Neuronal stem cell (in vitro differentiated cells): Measurements from ENCODE around the gene SSUH2.
"Not testable (repeated sequence)": the region's sequence is repeated elsewhere in the genome, so short reads cannot be mapped to it uniquely, and the experiment has no call there.

Source experiments
- DNase-seq: peaks from one replicate; pipeline ENCODE4 v3.0.0-alpha.2; 2013; ENCODE audit warnings: low spot score
- H2AFZ ChIP-seq: one replicate; pipeline ENCODE4 v1.6.1; 2013; ENCODE audit warnings: mild to moderate bottlenecking, low read length, inconsistent platforms
- H2AK5ac ChIP-seq: 2 replicates; pipeline ENCODE4 v1.6.1; 2013; ENCODE audit warnings: low read depth, mild to moderate bottlenecking, inconsistent platforms, low read length, moderate library complexity, mixed read lengths
- H2BK120ac ChIP-seq: 2 replicates; pipeline ENCODE4 v1.6.1; 2013; ENCODE audit warnings: low read depth, mild to moderate bottlenecking, inconsistent platforms, low read length, moderate library complexity, mixed read lengths
- H2BK12ac ChIP-seq: one replicate; pipeline ENCODE4 v1.6.1; 2013; ENCODE audit warnings: low read length, inconsistent platforms
- H2BK15ac ChIP-seq: 2 replicates; pipeline ENCODE4 v1.6.1; 2013; ENCODE audit warnings: mild to moderate bottlenecking, low read length, inconsistent platforms, mixed read lengths
- H2BK5ac ChIP-seq: one replicate; pipeline ENCODE4 v1.6.1; 2013; ENCODE audit warnings: inconsistent platforms, mild to moderate bottlenecking, low read length, moderate library complexity
- H3K14ac ChIP-seq: one replicate; pipeline ENCODE4 v1.6.1; 2013; ENCODE audit warnings: low read length, inconsistent platforms
- H3K18ac ChIP-seq: 2 replicates; pipeline ENCODE4 v1.6.1; 2013; ENCODE audit warnings: low read length, inconsistent platforms
- H3K23ac ChIP-seq: 2 replicates; pipeline ENCODE4 v1.6.1; 2013; ENCODE audit warnings: low read depth, mild to moderate bottlenecking, mixed read lengths, low read length, inconsistent platforms; ENCODE audit not compliant: poor library complexity
- H3K27ac ChIP-seq: replicated peaks from 3 replicates; pipeline ENCODE4 v1.5.1; 2013; ENCODE audit warnings: low read length, inconsistent platforms
- H3K27me3 ChIP-seq, 3 experiments: 2 replicates each; pipeline ENCODE4 v1.6.1; 2013; ENCODE audit warnings: low read length in 3 of 3, mild to moderate bottlenecking in 2 of 3, inconsistent platforms in 1 of 3, low read depth in 1 of 3, mixed read lengths in 1 of 3, moderate library complexity in 1 of 3; ENCODE audit not compliant: control insufficient read depth in 3 of 3, insufficient read depth in 3 of 3
- H3K36me3 ChIP-seq, 2 donors: replicated peaks in 1 of 2; 2 replicates each; pipeline ENCODE4 v1.6.1; 2013; ENCODE audit warnings: low read length in 2 of 2; ENCODE audit not compliant: control insufficient read depth in 2 of 2, insufficient read depth in 2 of 2
- H3K4ac ChIP-seq: 2 replicates; pipeline ENCODE4 v1.6.1; 2013; ENCODE audit warnings: inconsistent platforms, mild to moderate bottlenecking, low read length, moderate library complexity
- H3K4me1 ChIP-seq, 2 donors: 1 replicate in 1 of 2; 2 replicates in 1 of 2; pipeline ENCODE4 v1.6.1; 2013; ENCODE audit warnings: low read length in 2 of 2, low read depth in 1 of 2; ENCODE audit not compliant: control insufficient read depth in 2 of 2, insufficient read depth in 1 of 2
- H3K4me2 ChIP-seq: one replicate; pipeline ENCODE4 v1.6.1; 2013; ENCODE audit warnings: mild to moderate bottlenecking, low read length, inconsistent platforms; ENCODE audit not compliant: insufficient read depth, poor library complexity, severe bottlenecking
- H3K4me3 ChIP-seq, 2 donors: 2 replicates each; pipeline ENCODE4 v1.5.1; 2013; ENCODE audit warnings: low read length in 2 of 2, mild to moderate bottlenecking in 2 of 2, inconsistent platforms in 1 of 2, moderate library complexity in 1 of 2
- H3K79me1 ChIP-seq: one replicate; pipeline ENCODE4 v1.6.1; 2013; ENCODE audit warnings: low read depth, mild to moderate bottlenecking, inconsistent platforms, low read length, moderate library complexity
- H3K9ac ChIP-seq: one replicate; pipeline ENCODE4 v1.6.1; 2013; ENCODE audit warnings: mild to moderate bottlenecking, low read depth, low read length, inconsistent platforms; ENCODE audit not compliant: poor library complexity
- H3K9me3 ChIP-seq, 2 donors: replicated peaks in 1 of 2; 2 replicates each; pipeline versions ENCODE3 to v1.6.1; 2013; ENCODE audit warnings: low read length in 2 of 2, mild to moderate bottlenecking in 2 of 2, inconsistent platforms in 1 of 2, low read depth in 1 of 2, mixed read lengths in 1 of 2, moderate library complexity in 1 of 2; ENCODE audit not compliant: control insufficient read depth in 2 of 2, insufficient read depth in 1 of 2
- H4K8ac ChIP-seq: one replicate; pipeline ENCODE4 v1.6.1; 2013; ENCODE audit warnings: low read depth, mild to moderate bottlenecking, inconsistent platforms, low read length, moderate library complexity
- H4K91ac ChIP-seq: one replicate; pipeline ENCODE4 v1.6.1; 2013; ENCODE audit warnings: low read length, low read depth, mild to moderate bottlenecking, inconsistent platforms; ENCODE audit not compliant: poor library complexity
- WGBS, 2 donors: extraction: QIAGEN DNeasy Blood & Tissue Kit; methylation state at CpG; one replicate each; pipeline ENCODE4 v1.1.7; 2013; ENCODE audit warnings: missing lambda C conversion rate in 2 of 2, mixed read lengths in 1 of 2; ENCODE audit not compliant: insufficient read length in 2 of 2, insufficient replicate concordance in 1 of 2; ENCODE audit errors: extremely low coverage in 2 of 2; 5-methylcytosine and 5-hydroxymethylcytosine counted together

Gene SSUH2

GRCh38 chr3:8657804-8658305, 13.3 kb upstream of the SSUH2 start:
- Histone ChIP-seq H2BK12ac (peak overlapping the region; percentile 48), H3K4me1 (peaks cover 5 to 41% of the 10 kb centered on the region in 2 donors), H3K23ac (no peak overlapping the region), H3K9me3 (peaks cover 0 to 10% of the 10 kb centered on the region in 2 donors), H2BK15ac (peak overlapping the region; percentile 33), H2AFZ (no peak overlapping the region), H4K8ac (peak overlapping the region; percentile 58), H3K9ac (no peak overlapping the region), H3K27ac (no peak overlapping the region), H3K4me2 (no peak overlapping the region), H2BK120ac (no peak overlapping the region), H3K4me3 (no peak overlapping the region), H3K4ac (no peak overlapping the region), H3K27me3 (no peaks in the 10 kb centered on the region), H3K14ac (peak overlapping the region; percentile 82), H2BK5ac (no peak overlapping the region), H2AK5ac (no peak overlapping the region), H3K79me1 (no peaks in the 10 kb centered on the region), H4K91ac (no peak overlapping the region), H3K18ac (peak overlapping the region; percentile 15), H3K36me3 (no peaks in the 10 kb centered on the region)
- no peak for DNase-seq
- WGBS, 2 donors, result no CpG with 5 or more reads among the region's 8 CpGs

- H3K4me1 ChIP-seq, result peaks cover 9 to 43% of the 10 kb centered on the region in 2 donors
- WGBS, 2 donors, result no CpG with 5 or more reads among the region's 8 CpGs
Observed at GRCh38 chr3:8656240-8656639, 11.6 kb upstream of the SSUH2 start.

GRCh38 chr3:8655387-8655835, 10.8 kb upstream of the SSUH2 start:
- H3K36me3 ChIP-seq, result no peaks in the 10 kb centered on the region
- no CpG with 5 or more reads among the region's 10 CpGs for WGBS, 2 donors

More at GRCh38 chr3:8656240-8656639, 11.6 kb upstream of the SSUH2 start:
- Histone ChIP-seq H3K27ac (no peak overlapping the region), H3K36me3 (no peaks in the 10 kb centered on the region), H3K79me1 (no peaks in the 10 kb centered on the region), H3K18ac (no peak overlapping the region), H3K4me2 (no peak overlapping the region), H3K23ac (no peak overlapping the region), H4K8ac (no peak overlapping the region), H3K14ac (no peak overlapping the region), H2BK15ac (peak overlapping the region; percentile 34), H2AFZ (no peak overlapping the region), H2AK5ac (no peak overlapping the region), H3K4ac (no peak overlapping the region), H2BK120ac (no peak overlapping the region), H3K9ac (no peak overlapping the region), H3K4me3 (no peak overlapping the region), H3K27me3 (no peaks in the 10 kb centered on the region), H2BK5ac (no peak overlapping the region), H3K9me3 (peaks cover 0 to 10% of the 10 kb centered on the region in 2 donors), H2BK12ac (no peak overlapping the region), H4K91ac (no peak overlapping the region)
- DNase-seq, result no peak

GRCh38 chr3:8654572-8655329, 10.2 kb upstream of the SSUH2 start:
- not testable (repeated sequence) for H2BK5ac ChIP-seq, H2BK15ac ChIP-seq, H2BK120ac ChIP-seq, H3K18ac ChIP-seq, H3K4me2 ChIP-seq, H3K14ac ChIP-seq, H4K91ac ChIP-seq, H2AK5ac ChIP-seq, H2AFZ ChIP-seq, H2BK12ac ChIP-seq, H3K4ac ChIP-seq, H3K4me3 ChIP-seq, H4K8ac ChIP-seq, DNase-seq, H3K27ac ChIP-seq, H3K27me3 ChIP-seq, H3K23ac ChIP-seq, H3K36me3 ChIP-seq, H3K79me1 ChIP-seq, H3K9ac ChIP-seq, H3K9me3 ChIP-seq
- H3K4me1 ChIP-seq, result peaks cover 9 to 33% of the 10 kb centered on the region in 2 donors
- WGBS, 2 donors, result no CpG with 5 or more reads among the region's 6 CpGs

More at GRCh38 chr3:8655387-8655835, 10.8 kb upstream of the SSUH2 start:
- no peak overlapping the region for H2BK15ac ChIP-seq
- H3K27ac ChIP-seq, result no peak overlapping the region
- no peak overlapping the region for H3K4me2 ChIP-seq
- H3K18ac ChIP-seq, result no peak overlapping the region
- H3K9me3 ChIP-seq, result peaks cover 0 to 10% of the 10 kb centered on the region in 2 donors
- no peak overlapping the region for H2AFZ ChIP-seq
- no peak overlapping the region for H3K9ac ChIP-seq
- no peak overlapping the region for H4K91ac ChIP-seq
- H2BK5ac ChIP-seq, result no peak overlapping the region
- H3K14ac ChIP-seq, result no peak overlapping the region
- no peak for DNase-seq
- no peaks in the 10 kb centered on the region for H3K27me3 ChIP-seq
- peaks cover 9 to 39% of the 10 kb centered on the region in 2 donors for H3K4me1 ChIP-seq
- H2BK12ac ChIP-seq, result no peak overlapping the region
- H2BK120ac ChIP-seq, result no peak overlapping the region
- no peak overlapping the region for H4K8ac ChIP-seq
- no peaks in the 10 kb centered on the region for H3K79me1 ChIP-seq
- no peak overlapping the region for H3K23ac ChIP-seq
- no peak overlapping the region for H2AK5ac ChIP-seq
- no peak overlapping the region for H3K4me3 ChIP-seq
- H3K4ac ChIP-seq, result no peak overlapping the region
